Panc1 (cell line): ENCODE measurements around the gene MAF.

Experiments
- POLR2AphosphoS5 ChIP-seq: IDR thresholded peaks from 2 replicates; pipeline ENCODE4 v1.6.1; 2012; ENCODE audit warnings: mild to moderate bottlenecking, low read depth, low read length, moderate library complexity
- SIN3A ChIP-seq: IDR thresholded peaks from 2 replicates; pipeline ENCODE4 v1.6.1; 2012; ENCODE audit warnings: low read depth, mild to moderate bottlenecking, low read length, moderate library complexity, borderline replicate concordance; ENCODE audit not compliant: insufficient read depth
- TCF7L2 ChIP-seq: IDR thresholded peaks from 2 replicates; pipeline ENCODE4 v1.6.1; 2011; ENCODE audit warnings: mild to moderate bottlenecking, low read depth, low read length, inconsistent platforms
- TF ChIP-seq, protein P1 (sequence below): fragments of 450-650 bp; IDR thresholded peaks from 2 replicates; pipeline ENCODE4 v1.5.1; 2017; ENCODE audit warnings: mild to moderate bottlenecking
- TF ChIP-seq, protein P2 (sequence below), 2 experiments: IDR thresholded peaks; 2 replicates each; pipeline ENCODE4 v1.6.1; 2011 to 2012; ENCODE audit warnings: low read depth in 2 of 2, control low read depth in 1 of 2, low read length in 1 of 2, mild to moderate bottlenecking in 1 of 2, moderate library complexity in 1 of 2; ENCODE audit not compliant: insufficient read depth in 1 of 2

DNA sequence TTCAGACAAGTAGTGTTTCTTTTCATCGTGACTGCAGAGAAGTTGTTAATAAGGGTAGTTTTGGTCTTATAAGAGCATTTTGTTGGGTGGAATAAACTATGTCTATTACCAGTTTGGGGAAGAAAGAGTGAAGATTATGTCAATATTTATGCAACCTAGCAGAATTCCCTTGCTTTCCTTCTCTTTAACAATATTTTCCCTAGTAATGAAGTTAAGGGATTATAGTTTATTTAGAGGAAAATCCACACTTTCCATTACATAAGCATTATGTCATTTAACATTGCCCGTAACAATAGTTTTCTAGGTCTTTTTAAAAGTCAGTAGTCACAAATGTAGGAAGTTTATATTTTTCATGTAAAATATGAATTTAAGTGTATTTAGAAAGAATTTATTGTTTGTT, 2.5 kb upstream of the MAF start:
- TF ChIP-seq, protein P1, sequence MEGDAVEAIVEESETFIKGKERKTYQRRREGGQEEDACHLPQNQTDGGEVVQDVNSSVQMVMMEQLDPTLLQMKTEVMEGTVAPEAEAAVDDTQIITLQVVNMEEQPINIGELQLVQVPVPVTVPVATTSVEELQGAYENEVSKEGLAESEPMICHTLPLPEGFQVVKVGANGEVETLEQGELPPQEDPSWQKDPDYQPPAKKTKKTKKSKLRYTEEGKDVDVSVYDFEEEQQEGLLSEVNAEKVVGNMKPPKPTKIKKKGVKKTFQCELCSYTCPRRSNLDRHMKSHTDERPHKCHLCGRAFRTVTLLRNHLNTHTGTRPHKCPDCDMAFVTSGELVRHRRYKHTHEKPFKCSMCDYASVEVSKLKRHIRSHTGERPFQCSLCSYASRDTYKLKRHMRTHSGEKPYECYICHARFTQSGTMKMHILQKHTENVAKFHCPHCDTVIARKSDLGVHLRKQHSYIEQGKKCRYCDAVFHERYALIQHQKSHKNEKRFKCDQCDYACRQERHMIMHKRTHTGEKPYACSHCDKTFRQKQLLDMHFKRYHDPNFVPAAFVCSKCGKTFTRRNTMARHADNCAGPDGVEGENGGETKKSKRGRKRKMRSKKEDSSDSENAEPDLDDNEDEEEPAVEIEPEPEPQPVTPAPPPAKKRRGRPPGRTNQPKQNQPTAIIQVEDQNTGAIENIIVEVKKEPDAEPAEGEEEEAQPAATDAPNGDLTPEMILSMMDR = no peak
- TF ChIP-seq POLR2AphosphoS5 (no peak), SIN3A (no peak), TCF7L2 (no peak)
- TF ChIP-seq, protein P2, sequence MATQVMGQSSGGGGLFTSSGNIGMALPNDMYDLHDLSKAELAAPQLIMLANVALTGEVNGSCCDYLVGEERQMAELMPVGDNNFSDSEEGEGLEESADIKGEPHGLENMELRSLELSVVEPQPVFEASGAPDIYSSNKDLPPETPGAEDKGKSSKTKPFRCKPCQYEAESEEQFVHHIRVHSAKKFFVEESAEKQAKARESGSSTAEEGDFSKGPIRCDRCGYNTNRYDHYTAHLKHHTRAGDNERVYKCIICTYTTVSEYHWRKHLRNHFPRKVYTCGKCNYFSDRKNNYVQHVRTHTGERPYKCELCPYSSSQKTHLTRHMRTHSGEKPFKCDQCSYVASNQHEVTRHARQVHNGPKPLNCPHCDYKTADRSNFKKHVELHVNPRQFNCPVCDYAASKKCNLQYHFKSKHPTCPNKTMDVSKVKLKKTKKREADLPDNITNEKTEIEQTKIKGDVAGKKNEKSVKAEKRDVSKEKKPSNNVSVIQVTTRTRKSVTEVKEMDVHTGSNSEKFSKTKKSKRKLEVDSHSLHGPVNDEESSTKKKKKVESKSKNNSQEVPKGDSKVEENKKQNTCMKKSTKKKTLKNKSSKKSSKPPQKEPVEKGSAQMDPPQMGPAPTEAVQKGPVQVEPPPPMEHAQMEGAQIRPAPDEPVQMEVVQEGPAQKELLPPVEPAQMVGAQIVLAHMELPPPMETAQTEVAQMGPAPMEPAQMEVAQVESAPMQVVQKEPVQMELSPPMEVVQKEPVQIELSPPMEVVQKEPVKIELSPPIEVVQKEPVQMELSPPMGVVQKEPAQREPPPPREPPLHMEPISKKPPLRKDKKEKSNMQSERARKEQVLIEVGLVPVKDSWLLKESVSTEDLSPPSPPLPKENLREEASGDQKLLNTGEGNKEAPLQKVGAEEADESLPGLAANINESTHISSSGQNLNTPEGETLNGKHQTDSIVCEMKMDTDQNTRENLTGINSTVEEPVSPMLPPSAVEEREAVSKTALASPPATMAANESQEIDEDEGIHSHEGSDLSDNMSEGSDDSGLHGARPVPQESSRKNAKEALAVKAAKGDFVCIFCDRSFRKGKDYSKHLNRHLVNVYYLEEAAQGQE (IDR thresholded peaks at IDR 0.05; ENCODE audit: insufficient read depth in 1 of 2, low read depth in 2 of 2, low read length in 1 of 2) = no peak
